Right cardiac atrium (tissue), 5 donors: ENCODE data around the gene GJC2. TPM values are rescaled to one million over a fixed set of nuclear protein-coding genes. Genes with fewer than 3 reads are reported as not detected.

ENCODE experiments used
- ATAC-seq, 2 donors: fragments of 200-7000 bp; cut with Tn5 transposase; one replicate each; pipeline versions ENCODE4 v1.8.0 to v1.9.1; 2020; ENCODE audit warnings: moderate library complexity in 2 of 2, mild to moderate bottlenecking in 1 of 2
- DNase-seq, 3 donors: peaks; one replicate each; pipeline ENCODE4 v3.0.0-alpha.2; 2020
- H3K27ac ChIP-seq: one replicate; pipeline ENCODE4 v1.5.1; 2013; ENCODE audit warnings: mild to moderate bottlenecking, low read length, control low read depth, moderate library complexity
- H3K27me3 ChIP-seq: one replicate; pipeline ENCODE4 v1.6.1; 2013; ENCODE audit not compliant: control insufficient read depth, insufficient read depth
- H3K4me1 ChIP-seq: one replicate; pipeline ENCODE4 v1.6.1; 2013; ENCODE audit warnings: low read length; ENCODE audit not compliant: control insufficient read depth, insufficient read depth
- H3K4me3 ChIP-seq: one replicate; pipeline ENCODE4 v1.5.1; 2013; ENCODE audit warnings: low read length, control low read depth
- H3K9me3 ChIP-seq: one replicate; pipeline ENCODE4 v1.6.1; 2013; ENCODE audit warnings: low read length; ENCODE audit not compliant: control insufficient read depth
- WGBS: extraction: QIAGEN DNeasy Blood & Tissue Kit; methylation state at CpG from one replicate; pipeline ENCODE4 v1.1.7; 2013; 5-methylcytosine and 5-hydroxymethylcytosine counted together
- intact Hi-C, 4 donors: fragments of 100-400 bp; cut with DNase I; formaldehyde crosslinking; loops; one replicate each; pipeline versions ENCODE4 v1.11.0 to v1.14.0; 2022 to 2023
- polyA plus RNA-seq: library from polyadenylated mRNA; stranded (reverse); fragments of 200-250 nt; gene quantifications from one replicate; pipeline ENCODE4 v1.2.3, GENCODE V29; 2013
- total RNA-seq, 4 donors: library from RNA; stranded (reverse); fragmentation: NEBNext Ultra II Directional; extraction: Animal tissue kit (Norgen Biotek cat#: 25700); gene quantifications; one replicate each; pipeline ENCODE4 v1.2.1, GENCODE V29; 2021
- donor health status: healthy with polysubstance abuse.
- donor health status: DM: no; HTN: yes; CAD: no.
- donor health status: DM: no; HTN: no; CAD: no.
- donor health status: DM: no; HTN: yes; CAD: no; lungs with severe emphysema.
- donor health status: DM: yes; HTN: yes; CAD: no.

GJC2 gene
- total and polyA plus RNA-seq, 5 donors, result 1.2 to 2.2 (median 1.6) TPM

GRCh38 chr1:228147151-228147693, 2.5 kb upstream of the GJC2 start:
- WGBS, result 93% methylated on average over 20 of the region's 20 CpGs
- H3K27ac ChIP-seq, result no peak overlapping the region
- H3K9me3 ChIP-seq, result no peaks in the 10 kb centered on the region
- no peak for ATAC-seq
- H3K4me3 ChIP-seq, result no peak overlapping the region
- peak in 1 of 3 donors; percentile 61 for DNase-seq
- intact Hi-C loops, result no loop called here
- no peaks in the 10 kb centered on the region for H3K27me3 ChIP-seq
- peaks cover 21% of the 10 kb centered on the region for H3K4me1 ChIP-seq

- no peak overlapping the region for H3K4me3 ChIP-seq
- H3K4me1 ChIP-seq, result peaks cover 18% of the 10 kb centered on the region
- WGBS, result 83% methylated on average over 4 of the region's 4 CpGs
- intact Hi-C loops, result no loop called here
- ATAC-seq, result no peak
- no peak for DNase-seq
- H3K9me3 ChIP-seq, result no peaks in the 10 kb centered on the region
- H3K27ac ChIP-seq, result no peak overlapping the region
- no peaks in the 10 kb centered on the region for H3K27me3 ChIP-seq
These were observed 2.0 kb upstream of the GJC2 start for GRCh38 chr1:228147768-228148167.

- ATAC-seq (peak; percentile 6 to 33), DNase-seq (peak; percentile 57 to 78 (median 69))
- 49% methylated on average over 18 of the region's 18 CpGs for WGBS
- Histone ChIP-seq H3K4me1 (peaks cover 15% of the 10 kb centered on the region), H3K27ac (peak overlapping the region; percentile 26), H3K9me3 (no peaks in the 10 kb centered on the region), H3K4me3 (no peak overlapping the region), H3K27me3 (no peaks in the 10 kb centered on the region)
- intact Hi-C loops, result no loop called here
These were observed 1.4 kb upstream of the GJC2 start for GRCh38 chr1:228148196-228148861.

GRCh38 chr1:228148935-228149405, 760 bp upstream of the GJC2 start:
- intact Hi-C loops, result no loop called here
- DNase-seq (peak in 1 of 3 donors; percentile 63), ATAC-seq (no peak)
- no peak overlapping the region for H3K4me3 ChIP-seq
- H3K9me3 ChIP-seq, result no peaks in the 10 kb centered on the region
- WGBS, result 65% methylated on average over 8 of the region's 8 CpGs
- H3K27ac ChIP-seq, result peak overlapping the region; percentile 47
- H3K4me1 ChIP-seq, result peaks cover 15% of the 10 kb centered on the region
- no peaks in the 10 kb centered on the region for H3K27me3 ChIP-seq

GRCh38 chr1:228150120-228150460, 360 bp downstream of the GJC2 start:
- Histone ChIP-seq H3K27ac (peak overlapping the region; percentile 62), H3K27me3 (no peaks in the 10 kb centered on the region), H3K9me3 (no peaks in the 10 kb centered on the region), H3K4me3 (no peak overlapping the region), H3K4me1 (peaks cover 15% of the 10 kb centered on the region)
- WGBS, result 62% methylated on average over 7 of the region's 7 CpGs
- ATAC-seq (peak; percentile 0 to 5), DNase-seq (peak in 1 of 3 donors; percentile 70)
- intact Hi-C loops, result no loop called here

GRCh38 chr1:228150461-228151179, 890 bp downstream of the GJC2 start:
- no peak overlapping the region for H3K4me3 ChIP-seq
- H3K27me3 ChIP-seq, result no peaks in the 10 kb centered on the region
- intact Hi-C loops, result no loop called here
- DNase-seq, result peak; percentile 84 to 92 (median 92)
- peak overlapping the region; percentile 62 for H3K27ac ChIP-seq
- WGBS, result 20% methylated on average over 17 of the region's 17 CpGs
- peak; percentile 63 to 68 for ATAC-seq
- H3K4me1 ChIP-seq, result peaks cover 15% of the 10 kb centered on the region
- no peaks in the 10 kb centered on the region for H3K9me3 ChIP-seq

- Histone ChIP-seq H3K9me3 (no peaks in the 10 kb centered on the region), H3K27me3 (no peaks in the 10 kb centered on the region), H3K4me3 (no peak overlapping the region), H3K4me1 (peaks cover 15% of the 10 kb centered on the region), H3K27ac (peak overlapping the region; percentile 62)
- WGBS, result 65% methylated on average over 12 of the region's 12 CpGs
- DNase-seq (peak in 1 of 3 donors; percentile 58), ATAC-seq (no peak)
- intact Hi-C loops, result no loop called here
These were observed 1.6 kb downstream of the GJC2 start for GRCh38 chr1:228151180-228151925.

GRCh38 chr1:228152097-228152917, 2.6 kb downstream of the GJC2 start:
- Histone ChIP-seq H3K4me1 (peaks cover 15% of the 10 kb centered on the region), H3K27me3 (no peaks in the 10 kb centered on the region), H3K9me3 (no peaks in the 10 kb centered on the region), H3K4me3 (no peak overlapping the region), H3K27ac (no peak overlapping the region)
- ATAC-seq (no peak), DNase-seq (peak in 1 of 3 donors; percentile 63)
- intact Hi-C loops, result no loop called here
- 90% methylated on average over 19 of the region's 19 CpGs for WGBS

- WGBS, result 72% methylated on average over 3 of the region's 3 CpGs
- Histone ChIP-seq H3K4me3 (no peak overlapping the region), H3K27ac (no peak overlapping the region), H3K27me3 (no peaks in the 10 kb centered on the region), H3K9me3 (no peaks in the 10 kb centered on the region), H3K4me1 (peaks cover 15% of the 10 kb centered on the region)
- peak in 1 of 3 donors; percentile 8 for DNase-seq
- intact Hi-C loops, result no loop called here
- no peak for ATAC-seq
These were observed 3.2 kb downstream of the GJC2 start for GRCh38 chr1:228152918-228153258.

GRCh38 chr1:228154021-228154669, 4.4 kb downstream of the GJC2 start:
- no peaks in the 10 kb centered on the region for H3K27me3 ChIP-seq
- no peak overlapping the region for H3K4me3 ChIP-seq
- ATAC-seq (no peak), DNase-seq (peak in 2 of 3 donors; percentile 2 to 3)
- peaks cover 11% of the 10 kb centered on the region for H3K4me1 ChIP-seq
- intact Hi-C loops, result no loop called here
- no peak overlapping the region for H3K27ac ChIP-seq
- no peaks in the 10 kb centered on the region for H3K9me3 ChIP-seq
- WGBS, result 91% methylated on average over 11 of the region's 11 CpGs
